ENCODE results near the gene HRH4.

Gene HRH4

DNA sequence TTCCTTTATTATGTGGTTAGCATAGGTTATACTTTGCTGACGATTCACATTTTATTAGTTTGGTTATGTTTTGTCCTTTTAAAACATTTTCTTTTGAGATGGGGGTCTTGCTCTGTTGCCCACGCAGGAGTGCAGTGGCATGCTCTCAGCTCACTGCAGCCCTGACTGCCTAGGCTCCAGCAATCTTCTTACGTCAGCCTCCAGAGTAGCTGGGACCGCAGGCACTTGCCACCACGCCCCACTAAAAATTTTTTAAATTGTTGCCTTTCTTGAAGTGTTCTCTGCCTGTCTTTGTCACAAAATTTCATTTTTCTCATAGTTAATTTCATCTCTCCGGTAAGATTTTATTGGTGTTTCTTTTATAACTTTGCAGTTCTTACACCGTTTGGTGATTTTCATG lies 18.9 kb downstream of the HRH4 start:
- Histone ChIP-seq H3K27ac (ENCODE audit: low read length) (no peak overlapping the region), H3K79me2 (ENCODE audit: low read length) (no peaks in the 10 kb centered on the region), H3K4me2 (ENCODE audit: low read length) (no peak overlapping the region), H3K9ac (ENCODE audit: low read length) (no peak overlapping the region), H4K20me1 (ENCODE audit: insufficient read depth, low read length) (no peaks in the 10 kb centered on the region), H3K9me3 (ENCODE audit: insufficient read depth, low read length) (no peaks in the 10 kb centered on the region), H3K27me3 (ENCODE audit: low read depth, low read length) (no peaks in the 10 kb centered on the region), H2AFZ (ENCODE audit: low read depth, low read length) (no peak overlapping the region), H3K36me3 (replicated peaks; ENCODE audit: low read depth, low read length) (peaks cover 3% of the 10 kb centered on the region), H3K4me3 (ENCODE audit: low read length) (no peak overlapping the region), H3K4me1 (ENCODE audit: low read length) (0 out of 2 replicates have a peak, but pooled peaks cover under 1% of the 10 kb centered on the region)
- TF ChIP-seq, protein P1, sequence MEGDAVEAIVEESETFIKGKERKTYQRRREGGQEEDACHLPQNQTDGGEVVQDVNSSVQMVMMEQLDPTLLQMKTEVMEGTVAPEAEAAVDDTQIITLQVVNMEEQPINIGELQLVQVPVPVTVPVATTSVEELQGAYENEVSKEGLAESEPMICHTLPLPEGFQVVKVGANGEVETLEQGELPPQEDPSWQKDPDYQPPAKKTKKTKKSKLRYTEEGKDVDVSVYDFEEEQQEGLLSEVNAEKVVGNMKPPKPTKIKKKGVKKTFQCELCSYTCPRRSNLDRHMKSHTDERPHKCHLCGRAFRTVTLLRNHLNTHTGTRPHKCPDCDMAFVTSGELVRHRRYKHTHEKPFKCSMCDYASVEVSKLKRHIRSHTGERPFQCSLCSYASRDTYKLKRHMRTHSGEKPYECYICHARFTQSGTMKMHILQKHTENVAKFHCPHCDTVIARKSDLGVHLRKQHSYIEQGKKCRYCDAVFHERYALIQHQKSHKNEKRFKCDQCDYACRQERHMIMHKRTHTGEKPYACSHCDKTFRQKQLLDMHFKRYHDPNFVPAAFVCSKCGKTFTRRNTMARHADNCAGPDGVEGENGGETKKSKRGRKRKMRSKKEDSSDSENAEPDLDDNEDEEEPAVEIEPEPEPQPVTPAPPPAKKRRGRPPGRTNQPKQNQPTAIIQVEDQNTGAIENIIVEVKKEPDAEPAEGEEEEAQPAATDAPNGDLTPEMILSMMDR (IDR thresholded peaks at IDR 0.05; ENCODE audit: low read depth, low read length): no peak
- TF ChIP-seq EZH2phosphoT487 (IDR thresholded peaks at IDR 0.05; ENCODE audit: low read depth): no peak

DNA sequence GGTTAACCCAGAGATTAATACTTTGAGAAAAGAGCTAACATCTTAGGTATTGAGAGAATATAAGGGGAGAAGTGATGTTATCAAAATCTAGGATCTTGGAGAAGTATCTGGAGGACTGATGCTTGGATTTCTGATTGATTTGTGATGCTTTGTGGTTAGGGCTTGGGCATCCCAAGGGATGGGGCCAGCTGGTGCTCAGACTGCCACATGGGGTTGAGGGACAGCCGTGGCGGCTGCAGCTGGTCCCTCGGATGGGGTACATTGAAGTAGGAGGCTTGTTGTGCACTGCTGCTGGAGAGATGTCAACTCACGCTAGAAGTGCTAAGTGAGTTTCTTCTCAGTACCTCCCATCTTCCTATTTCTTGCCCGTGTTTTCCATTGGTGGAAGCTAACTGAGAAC lies 22.4 kb downstream of the HRH4 start:
- peaks cover 12% of the 10 kb centered on the region for H3K4me1 ChIP-seq (ENCODE audit: low read length)
- no peak overlapping the region for H3K27ac ChIP-seq (ENCODE audit: low read length)
- no peak overlapping the region for H2AFZ ChIP-seq (ENCODE audit: low read depth, low read length)
- H3K79me2 ChIP-seq (ENCODE audit: low read length): no peaks in the 10 kb centered on the region
- no peak for TF ChIP-seq EZH2phosphoT487 (IDR thresholded peaks at IDR 0.05; ENCODE audit: low read depth)
- TF ChIP-seq, protein P1 (IDR thresholded peaks at IDR 0.05; ENCODE audit: low read depth, low read length): no peak
- H4K20me1 ChIP-seq (ENCODE audit: insufficient read depth, low read length): no peaks in the 10 kb centered on the region
- peaks cover 3% of the 10 kb centered on the region for H3K36me3 ChIP-seq (replicated peaks; ENCODE audit: low read depth, low read length)
- peaks cover 12% of the 10 kb centered on the region for H3K27me3 ChIP-seq (ENCODE audit: low read depth, low read length)
- no peak overlapping the region for H3K4me2 ChIP-seq (ENCODE audit: low read length)
- no peaks in the 10 kb centered on the region for H3K9me3 ChIP-seq (ENCODE audit: insufficient read depth, low read length)
- no peak overlapping the region for H3K4me3 ChIP-seq (ENCODE audit: low read length)
- no peak overlapping the region for H3K9ac ChIP-seq (ENCODE audit: low read length)

DNA sequence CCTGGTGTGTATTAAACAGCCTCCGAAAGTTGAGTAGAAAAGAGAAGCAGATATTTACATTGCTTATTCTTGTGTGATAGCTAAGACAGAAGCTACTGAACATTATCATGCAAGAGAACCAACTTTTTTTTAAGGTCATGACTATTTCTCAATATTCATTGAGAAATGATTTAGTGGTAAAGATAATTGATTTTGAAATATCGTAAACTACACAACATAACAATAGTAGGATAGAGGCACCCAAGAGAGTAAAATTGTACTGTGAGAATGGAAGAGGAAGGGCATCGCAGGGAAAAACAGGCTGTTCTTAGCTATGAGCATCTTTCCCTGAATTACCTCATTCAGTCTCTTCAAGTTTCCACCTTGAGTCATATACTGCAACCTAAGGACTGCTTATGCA lies 25.2 kb downstream of the HRH4 start:
- peaks cover 1% of the 10 kb centered on the region for H3K36me3 ChIP-seq (replicated peaks; ENCODE audit: low read depth, low read length)
- peaks cover 31% of the 10 kb centered on the region for H3K4me1 ChIP-seq (ENCODE audit: low read length)
- no peak overlapping the region for H3K4me3 ChIP-seq (ENCODE audit: low read length)
- H4K20me1 ChIP-seq (ENCODE audit: insufficient read depth, low read length): no peaks in the 10 kb centered on the region
- H3K9me3 ChIP-seq (ENCODE audit: insufficient read depth, low read length): no peaks in the 10 kb centered on the region
- H3K4me2 ChIP-seq (ENCODE audit: low read length): no peak overlapping the region
- H3K9ac ChIP-seq (ENCODE audit: low read length): no peak overlapping the region
- no peak overlapping the region for H2AFZ ChIP-seq (ENCODE audit: low read depth, low read length)
- TF ChIP-seq EZH2phosphoT487 (IDR thresholded peaks at IDR 0.05; ENCODE audit: low read depth): no peak
- TF ChIP-seq, protein P1 (IDR thresholded peaks at IDR 0.05; ENCODE audit: low read depth, low read length): no peak
- no peaks in the 10 kb centered on the region for H3K79me2 ChIP-seq (ENCODE audit: low read length)
- peaks cover 17% of the 10 kb centered on the region for H3K27me3 ChIP-seq (ENCODE audit: low read depth, low read length)
- no peak overlapping the region for H3K27ac ChIP-seq (ENCODE audit: low read length)

DNA sequence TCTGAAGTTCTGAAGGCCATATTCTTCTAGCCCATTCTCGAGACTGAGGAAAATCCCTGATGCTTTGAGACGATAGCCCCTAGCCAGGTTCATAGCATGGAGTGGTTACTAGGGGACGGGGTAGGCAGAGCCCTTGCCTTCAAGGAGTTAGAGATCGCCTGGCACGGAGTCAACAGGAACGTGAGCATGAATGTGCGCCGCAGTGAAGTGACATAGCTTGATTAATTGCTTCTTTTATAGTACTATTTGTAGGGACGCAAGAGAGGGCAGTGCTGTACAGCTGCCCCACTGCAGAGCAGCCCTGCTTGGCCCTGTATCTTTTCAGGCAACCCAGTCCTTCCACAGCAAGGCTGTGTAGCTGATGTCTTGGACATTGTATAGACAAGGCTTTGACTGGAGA lies 26.2 kb downstream of the HRH4 start:
- Histone ChIP-seq H3K4me2 (ENCODE audit: low read length) (no peak overlapping the region), H3K9ac (ENCODE audit: low read length) (no peak overlapping the region), H3K79me2 (ENCODE audit: low read length) (no peaks in the 10 kb centered on the region), H3K27me3 (ENCODE audit: low read depth, low read length) (peaks cover 18% of the 10 kb centered on the region), H4K20me1 (ENCODE audit: insufficient read depth, low read length) (no peaks in the 10 kb centered on the region), H3K4me3 (ENCODE audit: low read length) (no peak overlapping the region), H3K36me3 (replicated peaks; ENCODE audit: low read depth, low read length) (no peaks in the 10 kb centered on the region), H3K4me1 (ENCODE audit: low read length) (peaks cover 35% of the 10 kb centered on the region), H3K27ac (ENCODE audit: low read length) (no peak overlapping the region), H2AFZ (ENCODE audit: low read depth, low read length) (no peak overlapping the region), H3K9me3 (ENCODE audit: insufficient read depth, low read length) (no peaks in the 10 kb centered on the region)
- TF ChIP-seq, protein P1 (IDR thresholded peaks at IDR 0.05; ENCODE audit: low read depth, low read length): no peak
- TF ChIP-seq EZH2phosphoT487 (IDR thresholded peaks at IDR 0.05; ENCODE audit: low read depth): no peak

Data from OCI-LY3 (cell line).